IMR-90 (cell line): Measurements from ENCODE around the gene MSH2. TPM values are rescaled to one million over a fixed set of nuclear protein-coding genes. Genes with fewer than 3 reads are reported as not detected.
"Not testable (repeated sequence)": the region's sequence is repeated elsewhere in the genome, so short reads cannot be mapped to it uniquely, and the experiment has no call there.

Source experiments
- ATAC-seq: fragments of 200-7000 bp; cut with Tn5 transposase; 2 replicates; pipeline ENCODE4 v1.9.1; 2020; ENCODE audit warnings: low read depth, mild to moderate bottlenecking, moderate library complexity
- BruUV-seq: library from RNA; stranded (reverse); fragments of 400-500 nt; replicated peaks from 2 replicates; lab custom pipeline; 2021; lab: Mats Ljungman, UMichigan
- CTCF ChIA-PET: fragments of 300-600 bp; formaldehyde crosslinking; extraction: SDS; loops from one replicate; lab custom pipeline; 2021; ENCODE audit warnings: antibody characterized with exemption; lab: Yijun Ruan, JAX
- POLR2A ChIA-PET: fragments of 300-600 bp; sonication (Branson Sonifier 250); formaldehyde crosslinking; loops from one replicate; lab custom pipeline; 2022; ENCODE audit warnings: antibody characterized with exemption; ENCODE audit not compliant: unreplicated experiment; lab: Charles Lee
- DNase-seq: peaks from one replicate; pipeline ENCODE4 v3.0.0; 2013
- H2AFZ ChIP-seq: replicated peaks from 2 replicates; pipeline ENCODE3; 2013; ENCODE audit warnings: low read length, mild to moderate bottlenecking; ENCODE audit not compliant: poor library complexity
- H2AK5ac ChIP-seq: 2 replicates; pipeline ENCODE4 v1.6.1; 2013; ENCODE audit warnings: low read depth, low read length, inconsistent platforms
- H2AK9ac ChIP-seq: replicated peaks from 2 replicates; pipeline ENCODE3; 2013; ENCODE audit warnings: mild to moderate bottlenecking, low read depth, low read length, moderate library complexity; ENCODE audit not compliant: poor library complexity
- H2BK120ac ChIP-seq: 2 replicates; pipeline ENCODE4 v1.6.1; 2013; ENCODE audit warnings: low read depth, low read length, inconsistent platforms
- H2BK15ac ChIP-seq: 3 replicates; pipeline ENCODE4 v1.6.1; 2013; ENCODE audit warnings: low read depth, low read length, inconsistent platforms
- H2BK20ac ChIP-seq: 2 replicates; pipeline ENCODE4 v1.6.1; 2013; ENCODE audit warnings: low read depth, mild to moderate bottlenecking, inconsistent platforms, low read length, moderate library complexity
- H2BK5ac ChIP-seq: 2 replicates; pipeline ENCODE4 v1.6.1; 2013; ENCODE audit warnings: mild to moderate bottlenecking, low read depth, low read length, inconsistent platforms; ENCODE audit not compliant: poor library complexity, severe bottlenecking
- H3K14ac ChIP-seq: replicated peaks from 2 replicates; pipeline ENCODE4 v1.6.1; 2013; ENCODE audit warnings: low read depth, low read length, inconsistent platforms
- H3K18ac ChIP-seq: 2 replicates; pipeline ENCODE4 v1.6.1; 2013; ENCODE audit warnings: low read depth, low read length, control low read depth
- H3K23ac ChIP-seq: 2 replicates; pipeline ENCODE4 v1.6.1; 2013; ENCODE audit warnings: low read depth, low read length, inconsistent platforms
- H3K27ac ChIP-seq: 2 replicates; pipeline ENCODE4 v1.5.1; 2013; ENCODE audit warnings: mild to moderate bottlenecking, control low read depth, low read length; ENCODE audit not compliant: insufficient read depth
- H3K27me3 ChIP-seq: 2 replicates; pipeline ENCODE4 v1.6.1; 2013; ENCODE audit warnings: low read length; ENCODE audit not compliant: control insufficient read depth, insufficient read depth
- H3K36me3 ChIP-seq: 2 replicates; pipeline ENCODE4 v1.6.1; 2013; ENCODE audit warnings: low read length, mixed read lengths; ENCODE audit not compliant: control insufficient read depth, insufficient read depth
- H3K4ac ChIP-seq: 2 replicates; pipeline ENCODE4 v1.6.1; 2013; ENCODE audit warnings: low read depth, low read length, inconsistent platforms
- H3K4me1 ChIP-seq: 2 replicates; pipeline ENCODE4 v1.6.1; 2013; ENCODE audit warnings: low read length, mixed read lengths; ENCODE audit not compliant: control insufficient read depth, insufficient read depth
- H3K4me2 ChIP-seq: 2 replicates; pipeline ENCODE4 v1.6.1; 2013; ENCODE audit warnings: low read depth, mild to moderate bottlenecking, control low read depth, low read length, moderate library complexity
- H3K4me3 ChIP-seq: 2 replicates; pipeline ENCODE4 v1.5.1; 2013; ENCODE audit warnings: low read depth, mild to moderate bottlenecking, control low read depth, low read length, moderate library complexity; ENCODE audit not compliant: insufficient read depth
- H3K56ac ChIP-seq: 2 replicates; pipeline ENCODE4 v1.6.1; 2013; ENCODE audit warnings: low read length, inconsistent platforms; ENCODE audit not compliant: insufficient read depth; ENCODE audit errors: extremely low read depth
- H3K79me1 ChIP-seq, 2 experiments: 2 replicates each; pipeline ENCODE4 v1.6.1; 2013; ENCODE audit warnings: low read length in 2 of 2, inconsistent platforms in 1 of 2, low read depth in 1 of 2
- H3K9ac ChIP-seq: 2 replicates; pipeline ENCODE4 v1.6.1; 2013; ENCODE audit warnings: low read depth, low read length, control low read depth
- H3K9me1 ChIP-seq: 2 replicates; pipeline ENCODE4 v1.6.1; 2013; ENCODE audit warnings: low read length, inconsistent platforms; ENCODE audit not compliant: insufficient read depth
- H3K9me3 ChIP-seq: 2 replicates; pipeline ENCODE4 v1.6.1; 2013; ENCODE audit warnings: low read length; ENCODE audit not compliant: control insufficient read depth, insufficient read depth
- H4K20me1 ChIP-seq: 2 replicates; pipeline ENCODE4 v1.6.1; 2013; ENCODE audit warnings: low read length, inconsistent platforms; ENCODE audit not compliant: insufficient read depth
- H4K5ac ChIP-seq: 2 replicates; pipeline ENCODE4 v1.6.1; 2013; ENCODE audit warnings: mild to moderate bottlenecking, low read depth, low read length, control low read depth
- H4K8ac ChIP-seq, 2 experiments: 2 replicates each; pipeline ENCODE4 v1.6.1; 2013; ENCODE audit warnings: low read depth in 2 of 2, low read length in 2 of 2, control low read depth in 1 of 2, inconsistent platforms in 1 of 2
- H4K91ac ChIP-seq: 2 replicates; pipeline ENCODE4 v1.6.1; 2013; ENCODE audit warnings: low read depth, low read length, inconsistent platforms; ENCODE audit not compliant: insufficient read depth
- WGBS, 2 experiments: methylation state at CpG; one replicate each; pipeline versions ENCODE4 v1.1.5 to v1.1.7; 2013; ENCODE audit warnings: missing lambda C conversion rate in 2 of 2; ENCODE audit not compliant: insufficient read length in 1 of 2; ENCODE audit errors: extremely low coverage in 2 of 2; 5-methylcytosine and 5-hydroxymethylcytosine counted together
- dilution Hi-C: fragments of 300-500 bp; cut with HindIII; formaldehyde crosslinking; loops from one replicate; pipeline ENCODE4 v1.14.3; 2018; ENCODE audit warnings: low sequenced_read_pairs; ENCODE audit not compliant: unreplicated experiment
- in situ Hi-C: fragments of 300-500 bp; cut with MboI; formaldehyde crosslinking; loops from 3 replicates; pipeline ENCODE4 v1.14.3; 2019; ENCODE audit warnings: low sequenced_read_pairs, inconsistent platforms, mixed read lengths
- intact Hi-C: fragments of 100-400 bp; cut with micrococcal nuclease; formaldehyde crosslinking; loops from 2 replicates; pipeline ENCODE4 v1.10.0; 2022
- polyA plus RNA-seq, 3 experiments: library from polyadenylated mRNA; depleted of rRNA; stranded (reverse); fragments of >200 nt; gene quantifications; 2 replicates each; pipeline ENCODE4 v1.2.3, GENCODE V29; 2012; ENCODE audit warnings: low replicate concordance in 1 of 3
- total RNA-seq: library from RNA; depleted of rRNA; stranded (reverse); fragments of >200 nt; gene quantifications from 2 replicates; pipeline ENCODE4 v1.2.3, GENCODE V29; 2012

Gene MSH2
- total and polyA plus RNA-seq, 2 of the 4 experiments (the other 2 are of a cell fraction) = 13.8 to 22.6 TPM

DNA sequence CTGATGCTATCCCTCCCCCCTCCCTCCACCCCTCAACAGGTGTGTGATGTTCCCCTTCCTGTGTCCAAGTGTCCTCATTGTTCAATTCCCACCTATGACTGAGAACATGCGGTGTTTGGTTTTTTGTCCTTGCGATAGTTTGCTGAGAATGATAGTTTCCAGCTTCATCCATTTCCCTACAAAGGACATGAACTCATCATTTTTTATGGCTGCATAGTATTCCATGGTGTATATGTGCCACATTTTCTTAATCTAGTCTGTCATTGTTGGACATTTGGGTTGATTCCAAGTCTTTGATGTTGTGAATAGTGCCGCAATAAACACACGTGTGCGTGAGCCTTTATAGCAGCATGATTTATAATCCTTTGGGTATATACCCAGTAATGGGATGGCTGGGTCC, 51.9 kb downstream of the MSH2 start:
- H2AFZ ChIP-seq, H3K4me1 ChIP-seq, H3K18ac ChIP-seq, H3K9me3 ChIP-seq, H4K20me1 ChIP-seq, H2AK9ac ChIP-seq, BruUV-seq, in situ Hi-C loops, H2BK15ac ChIP-seq, CTCF ChIA-PET, H3K56ac ChIP-seq, ATAC-seq, H3K36me3 ChIP-seq, H2BK120ac ChIP-seq, H4K8ac ChIP-seq, H3K4ac ChIP-seq, H2AK5ac ChIP-seq, DNase-seq, H3K27ac ChIP-seq, H3K9ac ChIP-seq, H3K23ac ChIP-seq, intact Hi-C loops, H3K79me1 ChIP-seq, H3K14ac ChIP-seq, H3K9me1 ChIP-seq, H3K27me3 ChIP-seq, dilution Hi-C loops, H2BK5ac ChIP-seq, H4K91ac ChIP-seq, H3K4me2 ChIP-seq, H3K4me3 ChIP-seq, H2BK20ac ChIP-seq, POLR2A ChIA-PET, H4K5ac ChIP-seq: not testable (repeated sequence)
- no CpG with 5 or more reads among the region's 5 CpGs for WGBS, 2 experiments
